GM21381 (cell line): ENCODE data around the gene IGDCC3.

ENCODE experiments used
- ATAC-seq: cut with Tn5 transposase; IDR thresholded peaks from one replicate; pipeline ENCODE4 v1.9.1; 2021; ENCODE audit warnings: mild to moderate bottlenecking, moderate library complexity; ENCODE audit not compliant: unreplicated experiment

Gene IGDCC3

GRCh38 chr15:65329984-65330735 is 47.6 kb downstream of the IGDCC3 start:
- no peak for ATAC-seq

- no peak for ATAC-seq
Measured at GRCh38 chr15:65329288-65329983, 48.4 kb downstream of the IGDCC3 start.

DNA sequence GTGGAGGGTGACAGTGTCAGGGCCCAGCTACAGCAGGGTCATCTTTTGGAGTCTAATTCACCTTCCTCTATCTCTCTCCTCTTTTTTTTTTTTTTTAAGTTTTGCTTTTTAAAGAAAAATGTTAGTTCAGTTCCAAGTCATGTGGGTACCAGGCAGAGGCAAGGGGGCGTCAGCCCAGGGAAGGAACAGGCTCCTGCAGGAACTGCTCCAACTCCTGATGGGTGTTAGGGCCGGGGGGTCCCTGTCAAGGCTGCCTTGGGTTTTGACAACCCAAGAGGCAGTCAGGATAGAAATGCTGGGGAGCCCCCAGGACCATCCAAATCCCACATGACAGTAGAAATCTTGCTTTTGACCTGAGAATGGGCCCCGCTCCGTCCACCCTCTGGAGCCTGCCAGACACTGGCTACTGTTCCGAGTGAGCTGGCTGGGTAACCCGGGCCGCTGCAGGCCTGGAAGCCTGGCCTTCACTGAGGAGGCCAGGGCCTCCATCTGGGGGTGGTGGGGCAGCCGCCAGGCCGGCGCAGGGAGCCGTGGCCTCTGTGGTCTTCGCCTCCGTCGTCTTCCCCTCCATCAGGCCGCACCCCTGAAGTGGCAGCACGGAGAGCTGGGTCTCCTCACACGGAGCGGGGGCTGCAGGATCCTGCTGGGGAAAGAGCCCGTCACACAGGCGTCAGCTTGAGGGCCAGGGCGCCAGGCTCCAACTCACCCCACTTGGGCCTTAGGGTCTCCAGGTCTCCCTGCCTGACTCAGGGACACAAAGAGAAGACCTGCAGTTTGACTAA is 49.1 kb downstream of the IGDCC3 start:
- ATAC-seq, result no peak

DNA sequence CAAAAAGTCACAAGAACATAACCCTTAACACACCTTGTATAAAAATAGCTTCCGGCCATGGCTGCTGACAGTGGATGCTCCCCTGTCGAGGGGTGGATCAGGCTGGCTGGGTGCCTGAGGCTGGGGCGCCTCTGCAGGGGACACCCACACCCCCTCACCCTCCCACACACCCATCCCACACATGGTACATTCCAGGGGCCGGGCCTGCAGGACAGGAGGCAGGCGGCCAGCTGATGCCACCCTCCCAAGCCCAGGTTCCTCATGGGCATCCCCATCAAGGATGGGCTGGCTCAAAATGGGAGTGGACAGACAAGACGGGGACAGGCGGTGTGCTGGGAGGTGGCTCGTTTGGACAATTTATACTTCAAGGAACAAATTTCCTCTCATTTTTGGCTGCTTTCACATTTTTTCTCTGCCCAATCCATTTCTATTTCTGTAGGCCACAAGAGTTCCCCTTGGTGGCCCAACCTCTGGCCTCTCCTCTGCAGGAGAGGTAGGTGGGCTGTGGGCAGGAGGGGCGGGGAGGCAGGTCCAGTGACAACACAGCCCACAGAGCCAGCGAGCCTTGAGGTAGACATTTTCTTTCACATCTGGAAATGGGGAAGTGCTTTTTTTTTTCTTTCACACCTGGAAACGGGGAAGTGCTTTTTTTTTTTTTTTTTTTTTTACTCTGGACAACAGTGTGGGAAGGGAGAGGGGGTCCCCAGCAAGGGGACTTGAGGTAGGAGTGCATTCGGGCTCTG is 50.0 kb downstream of the IGDCC3 start:
- no peak for ATAC-seq

- ATAC-seq, result no peak
Measured at GRCh38 chr15:65326818-65327217, 51.0 kb downstream of the IGDCC3 start.

- ATAC-seq, result no peak
Measured at GRCh38 chr15:65326117-65326526, 51.7 kb downstream of the IGDCC3 start.

GRCh38 chr15:65323071-65323511 is 54.7 kb downstream of the IGDCC3 start:
- no peak for ATAC-seq

DNA sequence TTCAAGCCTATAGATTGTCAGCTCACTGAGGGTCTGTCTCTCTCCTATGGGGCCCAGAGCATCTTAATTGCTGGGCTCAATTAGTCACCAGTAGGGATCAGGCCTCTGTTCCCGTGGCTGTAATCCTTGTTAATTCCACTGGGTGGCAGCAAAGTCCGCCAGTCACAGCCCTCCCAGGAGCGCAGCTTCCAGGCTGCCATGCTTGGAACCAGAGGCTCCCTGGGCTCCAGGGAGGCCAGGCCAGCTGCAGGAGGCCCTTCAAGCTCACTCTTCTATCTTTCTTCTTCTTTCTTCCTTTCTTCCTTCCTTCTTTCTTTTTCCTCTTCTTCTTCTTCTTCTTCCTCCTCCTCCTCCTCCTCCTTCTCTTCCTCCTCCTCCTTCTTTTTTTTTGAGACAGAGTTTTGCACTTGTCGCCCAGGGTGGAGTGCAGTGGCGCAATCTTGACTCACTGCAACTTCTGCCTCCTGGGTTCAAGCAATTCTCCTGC is 58.9 kb downstream of the IGDCC3 start:
- peak; percentile 62 for ATAC-seq

GRCh38 chr15:65312400-65312916 is 65.3 kb downstream of the IGDCC3 start:
- ATAC-seq, result no peak

- ATAC-seq, result no peak
Measured at GRCh38 chr15:65311760-65312159, 66.0 kb downstream of the IGDCC3 start.

DNA sequence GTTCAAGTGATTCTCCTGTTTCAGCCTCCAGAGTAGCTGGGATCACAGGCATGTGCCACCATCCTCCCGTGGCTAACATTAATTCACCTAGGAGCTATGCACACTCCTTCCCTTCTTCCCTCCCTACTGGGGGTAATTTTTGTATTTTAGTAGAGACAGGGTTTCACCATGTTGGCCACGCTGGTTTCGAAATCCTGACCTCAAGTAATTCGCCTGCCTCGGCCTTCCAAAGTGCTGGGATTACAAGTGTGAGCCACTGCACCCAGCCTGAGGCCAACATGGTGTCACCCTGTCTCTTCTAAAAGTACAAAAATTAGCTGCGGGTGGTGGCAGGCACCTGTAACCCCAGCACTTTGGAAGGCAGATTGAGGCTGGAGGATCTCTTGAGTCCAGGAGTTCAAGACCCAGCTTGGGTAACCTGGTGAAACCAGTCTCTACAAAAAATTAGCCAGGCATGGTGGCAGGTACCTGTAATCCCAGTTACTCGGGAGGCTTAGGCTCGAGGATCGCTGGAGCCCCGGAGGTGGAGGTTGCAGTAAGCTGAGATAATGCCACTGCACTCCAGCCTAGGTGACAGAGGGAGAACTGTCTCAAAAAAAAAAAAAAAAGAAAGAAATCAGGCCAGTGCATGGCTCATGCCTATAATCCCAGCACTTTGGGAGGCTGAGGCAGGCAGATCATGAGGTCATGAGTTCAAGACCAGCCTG is 67.2 kb downstream of the IGDCC3 start:
- ATAC-seq, result no peak

- ATAC-seq, result no peak
Measured at GRCh38 chr15:65309882-65310418, 67.9 kb downstream of the IGDCC3 start.

DNA sequence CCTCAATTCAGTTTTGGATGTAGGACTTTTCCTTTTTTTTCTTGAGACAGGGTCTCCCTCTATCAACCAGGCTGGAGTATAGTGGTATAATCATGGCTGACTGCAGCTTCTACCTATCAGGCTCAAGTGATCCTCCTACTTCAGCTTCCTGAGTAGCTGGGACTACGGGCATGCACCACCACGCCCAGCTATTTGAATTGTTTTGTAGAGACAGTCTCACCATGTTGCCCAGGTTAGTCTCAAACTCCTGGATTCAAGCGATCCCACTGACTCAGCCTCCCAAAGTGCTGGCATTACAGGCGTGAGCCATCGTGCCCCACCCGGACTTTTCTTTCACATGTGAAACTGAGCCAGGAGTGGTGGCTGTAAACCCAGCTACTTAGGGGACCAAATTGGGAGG is 69.8 kb downstream of the IGDCC3 start:
- ATAC-seq, result no peak

- no peak for ATAC-seq
Measured at GRCh38 chr15:65306551-65306950, 71.3 kb downstream of the IGDCC3 start.

- no peak for ATAC-seq
Measured at GRCh38 chr15:65305776-65306175, 72.0 kb downstream of the IGDCC3 start.

DNA sequence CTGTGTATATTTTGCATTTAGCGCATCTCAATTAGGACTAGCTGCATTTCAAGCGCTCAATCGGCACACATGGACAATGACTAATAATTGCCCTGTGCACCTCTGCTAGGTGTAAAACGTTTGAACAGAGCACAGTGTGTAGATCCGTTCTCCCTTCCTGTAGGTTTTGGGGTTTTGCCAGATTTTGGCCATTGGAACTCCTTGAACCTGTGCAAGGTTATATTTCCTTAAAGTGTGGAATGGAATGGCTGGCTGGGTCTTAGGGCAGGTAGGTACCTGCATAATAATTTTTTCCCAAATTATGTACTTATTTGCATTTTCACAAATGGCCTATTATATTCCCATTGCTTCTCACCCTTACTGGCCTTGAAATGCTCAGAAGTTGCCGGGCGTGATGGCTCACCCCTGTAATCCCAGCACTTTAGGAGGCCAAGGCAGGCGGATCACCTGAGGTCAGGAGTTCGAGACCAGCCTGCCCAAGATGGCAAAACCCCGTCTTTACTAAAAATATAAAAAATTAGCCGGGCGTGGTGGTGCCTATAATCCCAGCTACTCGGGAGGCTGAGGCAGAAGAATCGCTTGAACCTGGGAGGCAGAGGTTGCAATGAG is 72.5 kb downstream of the IGDCC3 start:
- no peak for ATAC-seq

DNA sequence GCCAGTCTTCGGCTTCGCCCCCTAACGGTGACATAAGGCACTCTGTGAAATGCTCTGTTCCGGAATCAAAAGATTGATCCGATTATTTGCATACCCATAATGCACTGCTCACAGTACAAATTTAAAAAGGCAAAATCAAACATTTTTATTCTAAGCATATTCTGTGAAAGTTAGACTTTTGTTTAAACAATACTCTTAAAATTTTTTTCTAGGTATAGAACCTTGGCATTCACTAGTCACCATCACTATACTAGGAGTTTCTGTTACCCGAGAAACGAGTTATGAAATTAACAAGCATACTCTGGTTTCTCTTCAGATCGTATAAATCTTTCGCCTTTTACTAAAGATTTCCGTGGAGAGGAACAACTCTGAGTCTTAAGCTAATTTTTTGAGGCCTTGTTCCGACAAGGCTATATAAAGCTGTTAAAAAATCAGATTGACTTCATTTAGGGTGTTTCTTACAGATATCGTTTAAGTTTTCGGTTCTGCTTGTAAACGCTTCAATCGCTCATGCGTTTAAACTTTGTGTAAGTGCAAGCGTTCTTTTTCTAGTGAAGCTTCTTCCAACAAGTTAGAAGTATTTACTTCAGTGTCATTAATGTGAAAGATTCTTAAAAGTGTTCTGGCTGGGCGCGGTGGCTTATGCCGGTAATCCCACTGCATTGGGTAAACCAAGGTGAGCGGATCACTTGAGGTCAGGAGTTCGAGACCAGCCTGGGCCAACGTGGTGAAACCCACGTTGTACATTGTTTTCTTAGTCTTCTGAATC is 73.2 kb downstream of the IGDCC3 start, which contains the start of gene RNU5B-1:
RNU5B-1 (plus strand) TSS at position 297 of the 769 bp plus-strand sequence.
- ATAC-seq, result peak; percentile 54

DNA sequence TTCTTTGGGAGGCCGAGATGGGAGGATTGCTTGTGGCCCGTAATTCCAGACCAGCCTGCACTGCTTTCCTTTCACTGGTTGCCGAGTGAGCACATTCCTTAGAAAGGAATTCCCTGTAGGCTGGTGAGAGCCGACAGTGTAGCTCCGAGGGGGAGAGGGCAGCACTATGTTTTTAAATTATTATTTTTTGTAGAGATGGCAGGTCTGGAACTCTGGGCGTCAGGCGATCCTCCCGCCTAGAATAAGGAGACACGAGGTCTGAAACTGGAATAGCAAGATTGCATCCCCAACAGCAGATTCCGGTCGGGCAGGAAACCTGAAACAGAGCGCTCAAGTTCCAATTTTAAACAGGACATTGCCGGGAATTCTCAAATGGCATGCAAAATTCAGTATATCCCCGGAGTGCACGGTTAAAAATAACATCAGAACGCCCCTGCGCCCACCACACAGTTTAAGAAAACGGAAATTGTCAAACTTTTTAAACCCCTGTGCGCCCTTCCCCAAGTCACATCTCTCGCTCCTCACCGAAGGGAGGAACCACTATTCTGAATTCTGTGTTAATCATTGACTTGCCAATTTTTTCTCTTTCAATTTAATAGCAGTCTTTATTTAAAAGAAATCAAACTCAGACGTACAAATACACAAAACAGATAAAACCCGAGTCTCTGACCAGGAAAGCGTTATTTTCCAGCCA is 74.0 kb downstream of the IGDCC3 start:
- no peak for ATAC-seq
